ENCODE data around the gene CLN3.
"Not testable (repeated sequence)": the region's sequence is repeated elsewhere in the genome, so short reads cannot be mapped to it uniquely, and the experiment has no call there.

The CLN3 gene

GRCh38 chr16:28513484-28514181 is 21.8 kb upstream of the CLN3 start:
- DNase-seq (ENCODE audit: low read depth), result no peak

GRCh38 chr16:28511801-28512789 is 20.2 kb upstream of the CLN3 start:
- no peak for DNase-seq (ENCODE audit: low read depth)

DNA sequence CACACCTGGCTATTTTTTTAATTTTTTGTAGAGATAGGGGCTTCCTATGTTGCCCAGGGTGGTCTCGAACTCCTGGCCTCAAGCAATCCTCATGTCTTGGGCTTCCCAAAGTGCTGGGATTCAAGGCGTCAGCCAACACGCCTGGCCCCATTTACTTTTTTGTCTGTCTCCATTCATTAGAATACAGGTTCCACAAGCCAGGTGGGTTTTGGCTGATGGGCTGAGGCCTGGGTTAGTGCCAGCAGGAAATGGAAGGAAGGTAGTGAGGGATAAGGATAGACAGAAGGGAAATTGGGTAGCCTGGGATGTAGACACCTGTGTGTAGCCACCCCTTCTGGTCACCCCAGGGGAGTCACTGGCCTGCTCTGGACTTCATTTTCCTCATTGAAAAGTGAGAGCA is 19.2 kb upstream of the CLN3 start:
- DNase-seq (ENCODE audit: low read depth), result no peak

GRCh38 chr16:28505489-28506137 is 13.7 kb upstream of the CLN3 start:
- no peak for DNase-seq (ENCODE audit: low read depth)

DNA sequence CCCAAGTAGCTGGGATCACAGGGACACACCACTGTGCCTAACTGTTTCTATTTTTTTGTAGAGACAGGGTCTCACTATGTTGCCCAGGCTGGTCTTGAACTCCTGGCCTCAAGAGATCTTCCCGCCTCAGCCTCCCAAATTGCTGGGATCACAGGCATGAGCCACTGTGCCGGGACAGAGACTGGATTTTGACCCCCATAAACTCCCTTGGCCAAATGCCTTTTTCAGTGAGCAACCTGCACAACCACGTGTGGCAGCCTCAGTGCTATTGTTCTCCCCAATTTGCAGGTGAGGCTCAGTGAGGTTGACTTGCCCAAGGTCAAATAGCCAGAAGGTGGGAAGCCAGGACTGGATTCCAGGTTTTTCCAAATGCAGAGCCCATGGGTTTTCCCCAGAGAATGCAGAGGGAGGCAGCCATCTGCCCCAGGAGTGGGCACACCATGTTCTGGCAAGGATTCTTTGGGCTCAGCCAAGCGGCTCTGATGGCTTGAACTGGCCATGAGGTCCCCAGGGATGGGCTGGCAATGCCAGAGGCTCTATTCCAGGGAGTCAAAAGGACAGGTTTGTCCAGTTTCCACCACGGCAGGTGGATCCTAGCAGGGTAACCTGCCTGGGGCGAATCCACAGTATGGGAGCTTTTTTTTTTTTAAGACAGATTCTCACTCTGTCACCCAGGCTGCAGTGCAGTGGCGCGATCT is 13.0 kb upstream of the CLN3 start:
- DNase-seq (ENCODE audit: low read depth), result no peak

DNA sequence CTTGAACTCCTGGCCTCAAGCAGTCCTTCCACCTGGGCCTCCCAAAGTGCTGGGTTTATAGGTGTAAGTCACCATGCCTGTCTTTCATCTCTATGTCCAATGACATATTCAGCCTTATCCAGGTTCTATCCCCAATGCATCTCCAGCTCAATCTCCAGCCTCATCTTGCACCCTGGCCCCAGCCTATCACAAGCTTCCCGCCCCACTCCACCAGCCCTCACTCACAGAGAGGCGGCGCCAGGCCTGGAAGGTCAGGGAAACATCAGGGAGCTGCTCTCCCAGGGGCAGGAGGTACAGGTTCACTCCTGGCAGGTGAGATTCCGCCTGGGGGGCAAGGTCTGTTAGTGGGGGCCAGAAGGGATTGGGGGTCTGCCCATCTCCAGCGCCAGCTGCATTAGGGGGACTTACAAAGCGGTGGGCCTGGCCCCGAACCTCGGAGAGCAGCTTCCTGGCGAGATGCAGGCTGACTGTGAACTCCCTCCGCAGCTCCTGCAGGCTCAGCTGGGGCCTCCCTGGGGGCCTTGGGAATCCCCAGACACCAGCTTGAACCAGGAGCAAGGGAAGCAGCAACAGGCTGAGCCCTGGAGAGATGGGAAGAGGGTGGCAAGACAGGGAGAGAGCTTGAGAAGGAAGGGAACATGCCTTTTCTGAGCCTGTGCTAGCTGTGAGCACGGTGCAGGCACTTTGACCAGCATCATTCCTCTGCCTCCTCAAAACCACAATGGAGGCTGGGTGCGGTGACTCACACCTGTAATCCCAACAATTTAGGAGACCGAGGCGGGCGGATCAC is 11.8 kb upstream of the CLN3 start:
- no peak for DNase-seq (ENCODE audit: low read depth)

DNA sequence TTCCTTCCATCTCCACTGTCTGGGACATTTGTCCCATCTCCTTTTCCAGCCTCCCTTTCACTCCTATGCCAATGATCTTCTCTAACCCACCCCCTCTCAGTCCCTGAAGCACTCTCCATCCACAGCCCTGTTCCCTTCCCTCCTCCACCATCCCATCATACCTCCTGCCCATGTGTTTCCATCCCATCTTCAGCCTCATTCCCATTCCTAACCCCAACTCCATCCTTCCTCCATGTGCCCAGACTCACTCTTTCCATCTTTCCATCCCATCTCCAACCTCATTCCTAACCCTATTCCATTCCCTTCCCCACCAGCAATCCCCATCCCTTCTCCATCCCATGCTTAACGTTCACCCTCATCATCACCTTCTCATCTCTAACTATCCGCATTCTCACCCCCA is 10.4 kb upstream of the CLN3 start:
- DNase-seq (ENCODE audit: low read depth), result no peak

GRCh38 chr16:28501258-28502232 is 9.7 kb upstream of the CLN3 start:
- DNase-seq (ENCODE audit: low read depth), result no peak

DNA sequence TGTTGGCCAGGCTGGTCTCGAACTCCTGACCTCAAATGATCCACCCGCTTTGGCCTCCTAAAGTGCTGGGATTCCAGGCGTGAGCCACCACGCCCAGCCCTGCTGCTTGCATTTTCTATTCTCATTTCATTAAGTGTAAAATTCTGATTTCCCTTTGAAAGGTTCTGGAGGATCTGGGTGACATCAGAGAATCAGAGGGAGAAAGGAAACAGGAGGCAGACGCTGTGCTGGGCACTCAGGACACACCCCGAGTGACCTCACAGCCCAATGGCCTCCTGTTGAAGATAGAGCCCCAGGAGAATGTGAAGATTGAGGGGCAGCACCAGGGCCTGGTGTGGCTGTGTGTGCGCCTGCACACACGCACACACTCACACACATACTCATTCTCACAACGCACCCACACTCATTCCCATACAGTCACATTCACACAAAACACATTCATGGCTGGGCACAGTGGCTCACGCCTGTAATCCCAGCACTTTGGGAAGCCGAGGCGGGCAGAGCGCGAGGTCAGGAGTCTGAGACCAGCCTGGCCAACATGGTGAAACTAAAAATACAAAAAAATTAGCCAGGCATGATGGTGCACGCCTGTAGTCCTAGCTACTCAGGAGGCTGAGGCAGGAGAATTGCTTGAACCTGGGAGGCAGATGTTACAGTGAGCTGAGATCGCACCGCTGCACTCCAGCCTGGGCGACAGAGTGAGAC is 8.8 kb upstream of the CLN3 start:
- not testable (repeated sequence) for DNase-seq (ENCODE audit: low read depth)

DNA sequence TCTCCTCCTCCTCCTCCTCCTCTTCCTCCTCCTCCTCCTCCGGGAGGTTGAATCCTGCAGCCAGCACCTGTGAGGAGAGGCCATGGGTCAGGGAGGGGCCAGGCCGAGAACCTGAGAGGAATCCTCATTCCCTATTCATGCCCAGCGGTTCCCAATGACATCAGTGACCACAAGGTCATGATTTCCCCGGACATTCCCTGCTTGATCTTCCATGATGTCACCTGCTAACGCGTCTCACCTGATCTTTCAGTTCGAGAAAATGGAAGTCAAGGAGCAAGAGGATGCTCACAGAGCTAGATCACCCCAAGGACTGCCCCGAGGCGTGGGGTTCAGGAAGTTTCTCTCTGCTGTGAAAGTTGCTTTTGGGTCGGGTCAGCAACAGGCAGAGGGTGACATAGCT is 8.0 kb upstream of the CLN3 start:
- no peak for DNase-seq (ENCODE audit: low read depth)

DNA sequence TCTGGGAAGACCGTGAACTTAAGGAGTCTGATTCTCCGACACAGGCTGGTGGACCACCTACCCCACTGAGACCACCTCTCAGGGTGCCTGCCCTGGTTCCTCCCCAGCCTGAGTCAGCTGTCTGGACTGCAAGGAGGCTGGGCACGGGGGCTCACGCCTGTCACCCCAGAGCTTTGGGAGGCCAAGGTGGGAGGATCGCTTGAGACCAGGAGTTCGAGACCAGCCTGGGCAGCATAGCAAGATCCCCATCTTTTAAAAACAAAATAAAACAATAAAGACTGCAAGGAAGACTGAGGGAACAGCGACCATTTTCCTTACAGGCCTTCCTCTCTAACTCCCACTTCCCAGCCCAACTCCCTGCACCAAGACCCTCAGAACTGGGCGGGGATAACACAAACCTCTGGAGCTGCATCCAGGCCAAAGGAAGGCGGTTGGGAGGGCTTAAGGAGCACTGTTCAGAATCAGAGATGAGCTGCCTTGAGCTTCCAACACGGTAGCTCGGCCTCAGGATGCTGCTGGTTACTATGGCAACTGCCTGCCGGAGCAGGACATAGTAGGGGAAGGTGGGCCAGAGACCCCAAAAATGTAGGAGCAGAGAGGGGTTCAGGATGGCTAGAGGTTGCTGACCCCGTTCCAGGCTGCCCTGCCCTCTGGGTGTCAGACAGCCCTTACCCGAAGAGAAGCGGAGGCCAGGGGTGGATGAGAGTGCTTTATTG is 7.0 kb upstream of the CLN3 start:
- DNase-seq (ENCODE audit: low read depth), result no peak

DNA sequence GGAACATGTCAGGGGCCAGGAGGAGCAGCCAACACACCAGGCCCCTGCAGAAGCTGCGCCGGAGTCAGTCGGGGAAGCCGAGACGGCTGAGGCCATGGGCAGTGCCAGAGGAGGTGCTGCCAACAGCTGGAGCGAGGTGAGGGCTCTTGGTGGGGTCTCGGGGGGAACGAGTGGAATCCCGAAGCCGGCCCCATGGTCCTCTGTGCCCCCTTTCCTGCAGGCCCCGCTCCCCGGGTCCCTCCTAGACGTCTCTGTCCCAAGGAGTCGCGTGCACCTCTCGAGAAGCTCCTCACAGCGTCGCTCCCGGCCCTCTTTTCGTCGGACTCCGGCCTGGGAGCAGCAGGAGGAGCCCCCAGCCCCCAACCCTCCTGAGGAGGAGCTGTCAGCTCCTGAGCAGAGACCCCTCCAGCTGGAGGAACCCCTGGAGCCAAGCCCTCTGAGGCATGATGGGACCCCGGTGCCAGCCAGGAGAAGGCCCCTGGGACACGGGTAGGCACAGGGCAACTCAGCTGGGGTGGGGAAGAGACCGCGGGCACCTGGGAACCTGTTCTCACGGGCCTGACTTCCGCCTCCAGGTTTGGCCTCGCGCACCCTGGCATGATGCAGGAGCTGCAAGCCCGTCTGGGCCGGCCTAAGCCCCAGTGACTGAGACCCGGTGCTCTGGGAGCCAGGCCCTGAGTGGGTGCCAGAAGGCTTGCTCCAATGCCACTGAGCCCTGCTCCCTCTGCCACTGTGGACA is 6.2 kb upstream of the CLN3 start:
- no peak for DNase-seq (ENCODE audit: low read depth)

DNA sequence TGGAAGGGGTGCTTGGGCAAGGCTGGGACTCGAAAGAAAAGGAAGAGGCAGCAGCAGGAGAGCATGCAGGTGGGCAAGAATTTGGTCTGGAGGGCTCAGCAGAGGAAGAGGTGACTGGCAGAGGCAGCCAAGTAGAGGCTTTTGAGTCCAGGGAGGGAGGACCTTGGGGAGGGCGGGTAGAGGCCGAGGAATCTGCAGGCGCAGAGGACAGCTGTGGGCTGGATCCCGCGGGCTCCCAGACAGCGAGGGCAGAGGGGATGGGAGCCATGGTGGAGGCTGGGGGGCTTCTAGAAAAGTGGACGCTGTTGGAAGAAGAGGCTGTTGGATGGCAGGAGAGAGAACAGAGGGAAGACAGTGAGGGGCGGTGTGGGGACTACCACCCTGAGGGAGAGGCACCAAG is 5.5 kb upstream of the CLN3 start:
- no peak for DNase-seq (ENCODE audit: low read depth)

- no peak for DNase-seq (ENCODE audit: low read depth)
These were observed 5.0 kb upstream of the CLN3 start for GRCh38 chr16:28496844-28497243.

DNA sequence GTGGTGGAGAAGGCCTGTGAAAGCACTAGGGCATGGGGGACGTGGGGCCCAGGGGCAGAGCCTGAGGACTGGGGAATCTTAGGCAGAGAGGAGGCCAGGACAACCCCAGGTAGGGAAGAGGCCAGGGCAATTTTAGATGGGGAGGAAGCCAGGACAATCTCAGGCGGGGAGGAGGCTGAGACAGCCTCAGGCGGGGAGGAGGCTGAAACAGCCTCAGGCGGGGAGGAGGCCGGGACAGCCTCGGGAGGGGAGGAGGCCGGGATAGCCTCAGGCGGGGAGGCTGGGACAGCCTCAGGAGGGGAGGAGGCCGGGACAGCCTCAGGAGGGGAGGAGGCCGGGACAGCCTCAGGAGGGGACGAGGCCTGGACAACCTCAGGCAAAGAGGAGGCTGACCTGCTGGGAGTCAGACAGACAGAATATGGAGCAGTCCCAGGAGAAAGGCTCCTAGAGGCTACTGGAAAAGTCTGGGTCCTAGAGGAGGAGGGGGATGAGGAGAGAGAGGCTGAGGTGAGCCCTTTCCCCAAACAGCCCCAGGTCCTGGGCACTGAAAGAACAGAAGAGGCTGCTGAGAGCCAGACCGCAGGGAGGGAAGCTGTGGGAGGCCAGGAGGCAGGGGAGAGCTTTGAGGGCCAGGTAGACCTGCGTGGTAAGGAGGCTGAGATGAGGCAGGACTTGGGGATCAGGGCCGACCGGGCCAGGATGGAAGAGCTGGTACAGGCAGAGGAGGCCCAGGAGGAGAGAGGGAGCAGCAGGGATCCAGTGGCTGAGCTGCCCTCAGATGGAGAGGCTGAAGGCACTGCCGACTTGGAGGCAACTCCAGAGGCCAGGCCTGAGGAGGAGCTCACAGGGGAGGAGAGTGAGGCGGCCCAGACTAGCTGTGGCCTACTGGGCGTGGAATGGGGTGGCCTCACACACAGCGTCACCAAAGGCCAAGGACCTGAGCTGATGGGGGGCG is 4.2 kb upstream of the CLN3 start:
- DNase-seq (ENCODE audit: low read depth), result no peak

GRCh38 chr16:28495098-28495793 is 3.4 kb upstream of the CLN3 start:
- DNase-seq (ENCODE audit: low read depth), result no peak

Data from stimulated activated CD4-positive, alpha-beta T cell treated with anti-CD3 and anti-CD28 coated beads, Interleukin-2, amount 100 ng/mL, for 4 hours (primary cell).